Chondrocyte (in vitro differentiated cells): Measurements from ENCODE around the gene SNRNP25. TPM values are rescaled to one million over a fixed set of nuclear protein-coding genes. Genes with fewer than 3 reads are reported as not detected.

Experiments
- DNase-seq: peaks from one replicate; pipeline ENCODE4 v3.0.0; 2021; ENCODE audit warnings: mixed read lengths, low spot score
- H3K27ac Mint-ChIP-seq: one replicate; pipeline ENCODE4 v1.8.0; 2021; ENCODE audit warnings: mild to moderate bottlenecking, moderate library complexity, mixed read lengths; ENCODE audit not compliant: unreplicated experiment
- H3K27me3 Mint-ChIP-seq: 2 replicates; pipeline ENCODE4 v1.8.0; 2021; ENCODE audit warnings: low read depth, mixed read lengths
- H3K36me3 Mint-ChIP-seq: 2 replicates; pipeline ENCODE4 v1.8.0; 2021; ENCODE audit warnings: low read depth, mixed read lengths
- H3K4me1 Mint-ChIP-seq: 2 replicates; pipeline ENCODE4 v1.8.0; 2021; ENCODE audit warnings: low read depth, mild to moderate bottlenecking, mixed read lengths
- H3K4me3 Mint-ChIP-seq: one replicate; pipeline ENCODE4 v1.8.0; 2021; ENCODE audit warnings: mild to moderate bottlenecking, moderate library complexity, mixed read lengths; ENCODE audit not compliant: unreplicated experiment
- H3K9me3 Mint-ChIP-seq: 2 replicates; pipeline ENCODE4 v1.8.0; 2021; ENCODE audit warnings: low read depth, mixed read lengths
- CTCF ChIP-seq: fragments of 200-600 bp; sonication (generic); IDR thresholded peaks from 2 replicates; pipeline ENCODE4 v1.5.0; 2021; ENCODE audit warnings: antibody characterized with exemption, mild to moderate bottlenecking, moderate library complexity
- total RNA-seq: library from RNA; stranded (reverse); gene quantifications from 3 replicates; pipeline ENCODE4 v1.2.1, GENCODE V29; 2021

SNRNP25 gene
- total RNA-seq, 1 donor from 2014 or later = 28.0 TPM

- no peaks in the 10 kb centered on the region for H3K27me3 Mint-ChIP-seq
- H3K4me1 Mint-ChIP-seq = peaks cover 31% of the 10 kb centered on the region
- DNase-seq = no peak
- H3K36me3 Mint-ChIP-seq = peaks cover 11% of the 10 kb centered on the region
- no peak overlapping the region for H3K4me3 Mint-ChIP-seq
- no peak for TF ChIP-seq CTCF
- no peaks in the 10 kb centered on the region for H3K9me3 Mint-ChIP-seq
- no peak overlapping the region for H3K27ac Mint-ChIP-seq
These were observed 32.9 kb downstream of the SNRNP25 start for GRCh38 chr16:86483-86952.

- H3K4me1 Mint-ChIP-seq = peaks cover 22% of the 10 kb centered on the region
- TF ChIP-seq CTCF = no peak
- H3K36me3 Mint-ChIP-seq = peaks cover 14% of the 10 kb centered on the region
- H3K27me3 Mint-ChIP-seq = no peaks in the 10 kb centered on the region
- H3K4me3 Mint-ChIP-seq = no peak overlapping the region
- no peak for DNase-seq
- no peaks in the 10 kb centered on the region for H3K9me3 Mint-ChIP-seq
- H3K27ac Mint-ChIP-seq = no peak overlapping the region
These were observed 35.0 kb downstream of the SNRNP25 start for GRCh38 chr16:88613-89012.

GRCh38 chr16:89391-90302, 36.0 kb downstream of the SNRNP25 start:
- peaks cover 12% of the 10 kb centered on the region for H3K4me1 Mint-ChIP-seq
- no peaks in the 10 kb centered on the region for H3K9me3 Mint-ChIP-seq
- no peak for TF ChIP-seq CTCF
- no peaks in the 10 kb centered on the region for H3K27me3 Mint-ChIP-seq
- H3K27ac Mint-ChIP-seq = no peak overlapping the region
- peaks cover 10% of the 10 kb centered on the region for H3K36me3 Mint-ChIP-seq
- DNase-seq = peak; percentile 92
- H3K4me3 Mint-ChIP-seq = no peak overlapping the region

- Mint-ChIP-seq H3K27ac (no peak overlapping the region), H3K4me1 (no peaks in the 10 kb centered on the region), H3K36me3 (peaks cover 7% of the 10 kb centered on the region), H3K27me3 (no peaks in the 10 kb centered on the region), H3K4me3 (no peak overlapping the region), H3K9me3 (no peaks in the 10 kb centered on the region)
- DNase-seq = no peak
- TF ChIP-seq CTCF = no peak
These were observed 37.9 kb downstream of the SNRNP25 start for GRCh38 chr16:91484-91883.

GRCh38 chr16:92431-93339, 39.1 kb downstream of the SNRNP25 start:
- H3K4me3 Mint-ChIP-seq = no peak overlapping the region
- no peak for TF ChIP-seq CTCF
- no peak for DNase-seq
- H3K9me3 Mint-ChIP-seq = no peaks in the 10 kb centered on the region
- H3K27ac Mint-ChIP-seq = no peak overlapping the region
- peaks cover 8% of the 10 kb centered on the region for H3K4me1 Mint-ChIP-seq
- no peaks in the 10 kb centered on the region for H3K27me3 Mint-ChIP-seq
- H3K36me3 Mint-ChIP-seq = peaks cover 6% of the 10 kb centered on the region
